HepG2 (cell line): ENCODE data around the gene RGS6. TPM values are rescaled to one million over a fixed set of nuclear protein-coding genes. Genes with fewer than 3 reads are reported as not detected.

ENCODE experiments used
- ATAC-seq: fragments of 200-7000 bp; cut with Tn5 transposase; 3 replicates; pipeline ENCODE4 v1.9.1; 2020; ENCODE audit warnings: mild to moderate bottlenecking, moderate library complexity
- BruUV-seq: library from RNA; stranded (reverse); fragments of 400-500 nt; replicated peaks from 2 replicates; lab custom pipeline; 2021; lab: Mats Ljungman, UMichigan
- CTCF ChIA-PET: fragments of 300-600 bp; formaldehyde crosslinking; extraction: SDS; loops from one replicate; lab custom pipeline; 2021; ENCODE audit warnings: low total read pairs, inconsistent platforms, low intra/inter-chr PET ratio; lab: Yijun Ruan, JAX
- POLR2A ChIA-PET: fragments of 350-600 bp; sonication (Branson Sonifier 250); formaldehyde crosslinking; loops from one replicate; lab custom pipeline; 2020; ENCODE audit warnings: antibody characterized with exemption, inconsistent platforms; lab: Yijun Ruan, JAX
- DNase-seq: peaks from one replicate; pipeline ENCODE4 v3.0.0-alpha.2; 2015; ENCODE audit warnings: low spot score
- FAIRE-seq: peaks from 3 replicates; lab custom pipeline; 2011; peaks lifted over from hg19 to GRCh38; lab: Jason Lieb, UNC
- H2AFZ ChIP-seq: one replicate; pipeline ENCODE4 v1.6.1; 2011; ENCODE audit warnings: low read length, inconsistent platforms
- H3K27ac ChIP-seq: fragments of 300-600 bp; 3 replicates; pipeline ENCODE4 v1.8.0; 2011; ENCODE audit warnings: mixed run types, mild to moderate bottlenecking, mixed read lengths, low read length, inconsistent platforms; ENCODE audit not compliant: insufficient read depth; ENCODE audit errors: extremely low read length
- H3K27me3 ChIP-seq, 2 experiments: fragments of 200-600 bp in 1 of 2; 2 replicates in 1 of 2; 3 replicates in 1 of 2; pipeline versions ENCODE4 v1.6.0 to v1.8.0; 2011; ENCODE audit warnings: low read length in 2 of 2, mild to moderate bottlenecking in 2 of 2, moderate library complexity in 2 of 2, inconsistent platforms in 1 of 2; ENCODE audit not compliant: insufficient read depth in 2 of 2, control insufficient read depth in 1 of 2
- H3K36me3 ChIP-seq, 2 experiments: fragments of 200-600 bp in 1 of 2; replicated peaks in 1 of 2; 2 replicates in 1 of 2; 3 replicates in 1 of 2; pipeline versions ENCODE4 v1.5.1 to v1.8.0; 2011; ENCODE audit warnings: low read length in 2 of 2, inconsistent platforms in 1 of 2; ENCODE audit not compliant: insufficient read depth in 2 of 2, control insufficient read depth in 1 of 2
- H3K4me1 ChIP-seq: 2 replicates; pipeline ENCODE4 v1.5.1; 2012; ENCODE audit warnings: low read length, inconsistent platforms; ENCODE audit not compliant: insufficient read depth
- H3K4me2 ChIP-seq: 2 replicates; pipeline ENCODE4 v1.6.0; 2011; ENCODE audit warnings: low read depth, low read length, inconsistent platforms
- H3K4me3 ChIP-seq, 3 experiments: fragments of 200-600 bp in 1 of 3; sonication (generic), shearing (Covaris generic) in 1 of 3; replicated peaks in 1 of 3; 2 replicates each; pipeline ENCODE4 v1.5.1; 2011 to 2016; ENCODE audit warnings: low read length in 3 of 3, inconsistent platforms in 2 of 3, low read depth in 2 of 3, mild to moderate bottlenecking in 2 of 3, control low read depth in 1 of 3, mixed read lengths in 1 of 3; ENCODE audit not compliant: insufficient read depth in 1 of 3
- H3K79me2 ChIP-seq: one replicate; pipeline ENCODE4 v1.6.1; 2011; ENCODE audit warnings: low read length, inconsistent platforms; ENCODE audit not compliant: insufficient read depth
- H3K9ac ChIP-seq: 2 replicates; pipeline ENCODE4 v1.6.0; 2011; ENCODE audit warnings: mild to moderate bottlenecking, low read depth, low read length, inconsistent platforms; ENCODE audit not compliant: insufficient read depth
- H3K9me3 ChIP-seq: 2 replicates; pipeline ENCODE4 v1.5.1; 2012; ENCODE audit warnings: mild to moderate bottlenecking, low read length
- H4K20me1 ChIP-seq: 2 replicates; pipeline ENCODE4 v1.6.0; 2011; ENCODE audit warnings: inconsistent platforms, mild to moderate bottlenecking, low read length, moderate library complexity; ENCODE audit not compliant: insufficient read depth
- ETV5 ChIP-seq: IDR thresholded peaks from 2 replicates; pipeline ENCODE4 v1.6.1; 2018; ENCODE audit warnings: missing biosample characterization, missing genetic modification reagents, inconsistent platforms, borderline replicate concordance
- FOXP1 ChIP-seq, 2 experiments: fragments of 450-650 bp in 1 of 2; IDR thresholded peaks; 2 replicates each; pipeline ENCODE4 v1.6.1; 2017 to 2018; ENCODE audit warnings: antibody characterized with exemption in 1 of 2
- PCBP2 ChIP-seq: fragments of 200-400 bp; formaldehyde crosslinking; optimal IDR thresholded peaks from 2 replicates; pipeline ENCODE3; 2018; ENCODE audit warnings: low read length, low read depth; ENCODE audit not compliant: poor library complexity, severe bottlenecking
- WGBS: methylation state at CpG from one replicate; pipeline ENCODE4 v1.1.6; 2017; ENCODE audit warnings: low lambda C conversion rate; 5-methylcytosine and 5-hydroxymethylcytosine counted together
- in situ Hi-C: cut with HindIII; loops from 2 replicates; pipeline ENCODE4 v1.10.0; 2017; ENCODE audit warnings: low pct_unique_long_range_greater_than_20kb; ENCODE audit not compliant: extremely low pct_ligation_motif_present
- intact Hi-C: fragments of 100-400 bp; cut with micrococcal nuclease; formaldehyde crosslinking; loops from one replicate; pipeline ENCODE4 v1.10.0; 2022; ENCODE audit not compliant: unreplicated experiment
- polyA plus RNA-seq, 8 experiments: library from polyadenylated mRNA; depleted of rRNA in 3 of 8; stranded (reverse) in 7 of 8; unstranded in 1 of 8; fragments of >200 nt; fragmentation: Illumina TruSeq in 4 of 8; extraction: Trizol in 4 of 8; gene quantifications; 2 replicates each; pipeline versions ENCODE4 v1.2.1 to v1.2.3, GENCODE V29; 2011 to 2016; ENCODE audit warnings: low read depth in 4 of 8, missing spikeins in 1 of 8, mixed read lengths in 1 of 8; ENCODE audit not compliant: insufficient read depth in 1 of 8
- total RNA-seq, 5 experiments: library from RNA; depleted of rRNA; stranded (reverse); fragments of >200 nt; fragmentation: Illumina TruSeq; extraction: Trizol; gene quantifications; 2 replicates each; pipeline ENCODE4 v1.2.3, GENCODE V29; 2016; ENCODE audit warnings: low read depth in 1 of 5
- TF ChIP-seq, protein P1 (sequence below): sonication (generic); formaldehyde crosslinking; IDR thresholded peaks from 2 replicates; pipeline ENCODE4 v1.8.0; 2022; ENCODE audit warnings: missing genetic modification reagents, low read depth, mild to moderate bottlenecking, borderline replicate concordance
- TF ChIP-seq, protein P2 (sequence below): sonication (generic); formaldehyde crosslinking; IDR thresholded peaks from 2 replicates; pipeline ENCODE4 v1.4.0; 2020; ENCODE audit warnings: mild to moderate bottlenecking, missing genetic modification reagents
- TF ChIP-seq, protein P3 (sequence below): conservative IDR thresholded peaks from 2 replicates; pipeline ENCODE4 v1.6.1; 2018; ENCODE audit warnings: missing genetic modification reagents
- TF ChIP-seq, protein P4 (sequence below): sonication (generic); formaldehyde crosslinking; IDR thresholded peaks from 2 replicates; pipeline ENCODE4 v1.4.0; 2020; ENCODE audit warnings: missing genetic modification reagents

Gene RGS6
- total and polyA plus RNA-seq, 2 of the 13 experiments (the other 11 are each of a cell fraction or from before 2014, with no cell fraction given), result not detected

DNA sequence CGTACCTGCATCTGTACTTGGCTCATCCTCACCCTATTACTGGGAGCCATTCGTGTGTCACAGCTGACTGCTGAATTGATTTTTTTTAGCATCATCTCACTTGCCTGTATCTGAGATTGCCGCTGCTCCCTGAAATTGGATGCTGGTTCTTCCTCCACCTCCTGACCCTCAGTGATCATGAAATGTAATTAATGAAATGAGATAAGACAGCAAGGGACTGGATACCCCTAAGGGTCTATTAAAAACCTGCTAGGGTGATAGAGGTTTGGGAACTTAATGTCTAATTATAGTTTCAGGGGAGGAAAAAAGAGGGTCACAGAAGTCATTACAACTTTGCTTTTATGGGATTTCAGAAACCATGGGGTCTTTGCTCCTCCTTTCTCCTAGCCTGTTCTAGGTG is 551.1 kb downstream of the RGS6 start:
- H3K4me1 ChIP-seq, result no peaks in the 10 kb centered on the region
- H3K4me2 ChIP-seq, result no peak overlapping the region
- no peaks in the 10 kb centered on the region for H3K36me3 ChIP-seq
- POLR2A ChIA-PET, result no interaction called here
- H2AFZ ChIP-seq, result no peak overlapping the region
- no peaks in the 10 kb centered on the region for H4K20me1 ChIP-seq
- H3K27ac ChIP-seq, result no peak overlapping the region
- CTCF ChIA-PET, result no interaction called here
- H3K27me3 ChIP-seq, result peaks cover 1 to 7% of the 10 kb centered on the region in 2 experiments; a peak in 3 of 5 replicates
- H3K9ac ChIP-seq, result no peak overlapping the region
- ATAC-seq (no peak), FAIRE-seq (no peak), DNase-seq (no peak)
- no peak overlapping the region for H3K4me3 ChIP-seq
- in situ Hi-C loops, result no loop called here
- no TSS peak for BruUV-seq
- H3K9me3 ChIP-seq, result no peaks in the 10 kb centered on the region; the same call in 1 of the 2 replicates
- 0% methylated on average over 3 of the region's 3 CpGs for WGBS
- intact Hi-C loops, result no loop called here
- no peaks in the 10 kb centered on the region for H3K79me2 ChIP-seq
- TF ChIP-seq, protein P1, sequence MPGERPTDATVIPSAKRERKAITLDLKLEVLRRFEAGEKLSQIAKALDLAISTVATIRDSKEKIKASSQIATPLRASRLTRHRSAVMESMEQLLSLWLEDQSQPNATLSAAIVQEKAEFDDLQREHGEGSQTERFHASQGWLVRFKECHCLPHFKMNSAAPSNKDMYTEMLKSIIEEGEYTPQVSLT, result no peak
- TF ChIP-seq PCBP2 (no peak), ETV5 (CRISPR knock-in tag) (no peak), FOXP1 (IDR thresholded peaks at IDR 0.05) (no peak), FOXP1 (CRISPR knock-in tag; IDR thresholded peaks at IDR 0.05) (no peak)
- TF ChIP-seq, protein P2, sequence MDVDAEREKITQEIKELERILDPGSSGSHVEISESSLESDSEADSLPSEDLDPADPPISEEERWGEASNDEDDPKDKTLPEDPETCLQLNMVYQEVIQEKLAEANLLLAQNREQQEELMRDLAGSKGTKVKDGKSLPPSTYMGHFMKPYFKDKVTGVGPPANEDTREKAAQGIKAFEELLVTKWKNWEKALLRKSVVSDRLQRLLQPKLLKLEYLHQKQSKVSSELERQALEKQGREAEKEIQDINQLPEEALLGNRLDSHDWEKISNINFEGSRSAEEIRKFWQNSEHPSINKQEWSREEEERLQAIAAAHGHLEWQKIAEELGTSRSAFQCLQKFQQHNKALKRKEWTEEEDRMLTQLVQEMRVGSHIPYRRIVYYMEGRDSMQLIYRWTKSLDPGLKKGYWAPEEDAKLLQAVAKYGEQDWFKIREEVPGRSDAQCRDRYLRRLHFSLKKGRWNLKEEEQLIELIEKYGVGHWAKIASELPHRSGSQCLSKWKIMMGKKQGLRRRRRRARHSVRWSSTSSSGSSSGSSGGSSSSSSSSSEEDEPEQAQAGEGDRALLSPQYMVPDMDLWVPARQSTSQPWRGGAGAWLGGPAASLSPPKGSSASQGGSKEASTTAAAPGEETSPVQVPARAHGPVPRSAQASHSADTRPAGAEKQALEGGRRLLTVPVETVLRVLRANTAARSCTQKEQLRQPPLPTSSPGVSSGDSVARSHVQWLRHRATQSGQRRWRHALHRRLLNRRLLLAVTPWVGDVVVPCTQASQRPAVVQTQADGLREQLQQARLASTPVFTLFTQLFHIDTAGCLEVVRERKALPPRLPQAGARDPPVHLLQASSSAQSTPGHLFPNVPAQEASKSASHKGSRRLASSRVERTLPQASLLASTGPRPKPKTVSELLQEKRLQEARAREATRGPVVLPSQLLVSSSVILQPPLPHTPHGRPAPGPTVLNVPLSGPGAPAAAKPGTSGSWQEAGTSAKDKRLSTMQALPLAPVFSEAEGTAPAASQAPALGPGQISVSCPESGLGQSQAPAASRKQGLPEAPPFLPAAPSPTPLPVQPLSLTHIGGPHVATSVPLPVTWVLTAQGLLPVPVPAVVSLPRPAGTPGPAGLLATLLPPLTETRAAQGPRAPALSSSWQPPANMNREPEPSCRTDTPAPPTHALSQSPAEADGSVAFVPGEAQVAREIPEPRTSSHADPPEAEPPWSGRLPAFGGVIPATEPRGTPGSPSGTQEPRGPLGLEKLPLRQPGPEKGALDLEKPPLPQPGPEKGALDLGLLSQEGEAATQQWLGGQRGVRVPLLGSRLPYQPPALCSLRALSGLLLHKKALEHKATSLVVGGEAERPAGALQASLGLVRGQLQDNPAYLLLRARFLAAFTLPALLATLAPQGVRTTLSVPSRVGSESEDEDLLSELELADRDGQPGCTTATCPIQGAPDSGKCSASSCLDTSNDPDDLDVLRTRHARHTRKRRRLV (CRISPR knock-in tag), result no peak
- TF ChIP-seq, protein P3, sequence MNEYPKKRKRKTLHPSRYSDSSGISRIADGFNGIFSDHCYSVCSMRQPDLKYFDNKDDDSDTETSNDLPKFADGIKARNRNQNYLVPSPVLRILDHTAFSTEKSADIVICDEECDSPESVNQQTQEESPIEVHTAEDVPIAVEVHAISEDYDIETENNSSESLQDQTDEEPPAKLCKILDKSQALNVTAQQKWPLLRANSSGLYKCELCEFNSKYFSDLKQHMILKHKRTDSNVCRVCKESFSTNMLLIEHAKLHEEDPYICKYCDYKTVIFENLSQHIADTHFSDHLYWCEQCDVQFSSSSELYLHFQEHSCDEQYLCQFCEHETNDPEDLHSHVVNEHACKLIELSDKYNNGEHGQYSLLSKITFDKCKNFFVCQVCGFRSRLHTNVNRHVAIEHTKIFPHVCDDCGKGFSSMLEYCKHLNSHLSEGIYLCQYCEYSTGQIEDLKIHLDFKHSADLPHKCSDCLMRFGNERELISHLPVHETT, result no peak
- TF ChIP-seq, protein P4, sequence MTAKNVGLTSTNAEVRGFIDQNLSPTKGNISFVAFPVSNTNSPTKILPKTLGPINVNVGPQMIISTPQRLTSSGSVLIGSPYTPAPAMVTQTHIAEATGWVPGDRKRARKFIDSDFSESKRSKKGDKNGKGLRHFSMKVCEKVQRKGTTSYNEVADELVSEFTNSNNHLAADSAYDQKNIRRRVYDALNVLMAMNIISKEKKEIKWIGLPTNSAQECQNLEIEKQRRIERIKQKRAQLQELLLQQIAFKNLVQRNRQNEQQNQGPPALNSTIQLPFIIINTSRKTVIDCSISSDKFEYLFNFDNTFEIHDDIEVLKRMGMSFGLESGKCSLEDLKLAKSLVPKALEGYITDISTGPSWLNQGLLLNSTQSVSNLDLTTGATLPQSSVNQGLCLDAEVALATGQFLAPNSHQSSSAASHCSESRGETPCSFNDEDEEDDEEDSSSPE (CRISPR knock-in tag), result no peak
